Ascending aorta (tissue), 2 donors: ENCODE data around the gene KDELR3. TPM values are rescaled to one million over a fixed set of nuclear protein-coding genes. Genes with fewer than 3 reads are reported as not detected.

ENCODE experiments used
- DNase-seq, 2 donors: peaks; one replicate each; pipeline ENCODE4 v3.0.0-alpha.2; 2019; ENCODE audit warnings: low spot score in 2 of 2
- H3K27ac ChIP-seq, 2 donors: fragments of 200-600 bp; sonication (generic); one replicate each; pipeline ENCODE4 v1.5.1; 2016 to 2017; ENCODE audit warnings: mild to moderate bottlenecking in 1 of 2
- H3K27me3 ChIP-seq: fragments of 200-600 bp; sonication (generic); one replicate; pipeline ENCODE4 v1.5.1; 2017
- H3K36me3 ChIP-seq, 2 donors: fragments of 200-600 bp; sonication (generic); one replicate each; pipeline ENCODE4 v1.5.1; 2016
- H3K4me1 ChIP-seq, 2 donors: fragments of 200-600 bp; sonication (generic); one replicate each; pipeline ENCODE4 v1.5.1; 2016 to 2017; ENCODE audit warnings: mild to moderate bottlenecking in 1 of 2
- H3K4me3 ChIP-seq, 2 donors: fragments of 200-600 bp; sonication (generic); one replicate each; pipeline ENCODE4 v1.5.1; 2016 to 2017; ENCODE audit warnings: mild to moderate bottlenecking in 1 of 2
- H3K9me3 ChIP-seq, 2 donors: fragments of 200-600 bp; sonication (generic); one replicate each; pipeline ENCODE4 v1.5.1; 2016
- CTCF ChIP-seq, 3 experiments: fragments of 200-600 bp in 2 of 3; fragments of 450-650 bp in 1 of 3; sonication (generic) in 2 of 3; IDR thresholded peaks; one replicate each; pipeline ENCODE4 v1.5.1; 2016 to 2019; ENCODE audit warnings: antibody characterized with exemption in 3 of 3, mild to moderate bottlenecking in 1 of 3, moderate library complexity in 1 of 3
- intact Hi-C: fragments of 100-400 bp; cut with DNase I; formaldehyde crosslinking; loops from one replicate; pipeline ENCODE4 v1.15.1; 2023
- total RNA-seq: library from RNA; depleted of rRNA; stranded (reverse); fragments of >200 nt; gene quantifications from one replicate; pipeline ENCODE4 v1.1.0, GENCODE V29; 2016

KDELR3 gene
- total RNA-seq, 1 donor from 2014 or later: 11.8 TPM

- Histone ChIP-seq H3K36me3 (no peaks in the 10 kb centered on the region), H3K27me3 (peaks cover 10% of the 10 kb centered on the region), H3K9me3 (no peaks in the 10 kb centered on the region), H3K27ac (no peak overlapping the region), H3K4me1 (peaks cover 8 to 10% of the 10 kb centered on the region in 2 donors), H3K4me3 (no peak overlapping the region)
- intact Hi-C loops: no loop called here
- DNase-seq: no peak
- no peak for TF ChIP-seq CTCF (IDR thresholded peaks at IDR 0.05)
Measured at GRCh38 chr22:38451864-38452263, 16.0 kb upstream of the KDELR3 start.

DNA sequence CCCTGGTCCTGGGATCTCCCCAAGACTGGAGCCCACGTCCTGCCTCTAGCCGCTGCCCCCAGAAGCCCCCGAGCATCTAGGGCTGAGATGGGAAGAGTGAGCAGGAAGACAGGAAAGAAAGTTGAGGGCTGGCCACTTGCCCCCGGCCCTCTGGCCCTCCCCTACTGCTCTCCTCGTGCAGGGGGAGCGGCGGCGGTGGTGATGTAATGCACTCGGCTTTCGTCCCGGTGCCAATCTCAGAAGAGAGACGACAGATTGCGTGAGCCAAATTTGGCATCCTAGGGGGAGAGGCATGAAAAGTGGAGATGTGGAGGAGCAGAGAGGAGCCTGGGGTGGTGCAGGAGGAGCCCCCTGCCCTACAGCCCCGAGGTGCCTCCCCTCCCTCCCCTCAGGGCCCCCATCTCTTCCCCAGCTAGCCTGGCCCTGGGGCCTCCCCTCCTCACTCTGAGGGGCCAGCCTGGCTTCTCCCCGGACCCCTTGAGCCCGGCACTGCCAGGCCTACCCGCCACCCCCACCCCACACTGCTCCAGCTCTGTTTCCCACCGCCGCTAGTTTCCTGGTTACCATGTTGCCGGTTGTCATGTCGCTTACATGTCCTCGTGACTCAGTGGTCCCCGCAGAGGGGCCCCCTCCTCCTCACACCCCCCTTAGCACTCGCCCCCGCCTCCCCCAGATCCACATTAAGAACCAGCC is 15.4 kb upstream of the KDELR3 start:
- intact Hi-C loops: no loop called here
- DNase-seq: peak; percentile 40 to 78
- peaks cover 10% of the 10 kb centered on the region for H3K27me3 ChIP-seq

DNA sequence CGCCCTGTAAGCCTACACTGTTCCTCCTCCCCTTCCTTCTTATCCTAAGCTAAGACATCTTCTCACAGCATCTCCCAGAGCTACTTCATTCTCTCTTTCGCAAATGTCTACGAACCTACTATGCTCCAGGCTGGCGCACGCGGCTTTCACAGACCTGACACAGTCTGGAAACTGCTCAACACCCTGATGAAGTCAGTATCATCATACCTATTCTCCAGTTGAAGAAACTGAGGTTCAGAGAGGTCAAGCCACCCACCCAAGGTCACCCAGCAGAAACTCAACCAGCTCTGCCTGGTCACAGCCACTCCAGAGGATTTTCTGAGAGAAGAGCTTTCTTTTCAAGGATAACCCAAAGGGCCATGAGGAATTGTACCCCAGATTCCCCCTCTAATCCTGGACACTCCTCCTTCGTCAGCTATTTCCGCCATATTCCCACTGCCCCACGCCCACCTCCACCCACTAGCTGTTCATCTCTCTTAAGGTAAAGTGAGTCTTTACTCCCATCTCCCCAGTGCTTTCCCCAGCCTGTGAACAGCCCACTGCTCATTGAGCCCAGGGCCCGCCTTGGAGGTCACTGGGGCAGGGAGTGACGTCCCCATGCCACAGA is 14.7 kb upstream of the KDELR3 start:
- TF ChIP-seq CTCF (IDR thresholded peaks at IDR 0.05): no peak
- intact Hi-C loops: no loop called here
- no peak overlapping the region for H3K4me3 ChIP-seq
- H3K27ac ChIP-seq: no peak overlapping the region
- H3K9me3 ChIP-seq: no peaks in the 10 kb centered on the region
- no peaks in the 10 kb centered on the region for H3K36me3 ChIP-seq
- no peak for DNase-seq
- H3K4me1 ChIP-seq: peaks cover 8 to 10% of the 10 kb centered on the region in 2 donors
- peaks cover 10% of the 10 kb centered on the region for H3K27me3 ChIP-seq

More for the DNA sequence above, 15.4 kb upstream of the KDELR3 start:
- no peak for TF ChIP-seq CTCF (IDR thresholded peaks at IDR 0.05)
- no peaks in the 10 kb centered on the region for H3K9me3 ChIP-seq
- H3K4me1 ChIP-seq: peaks cover 8 to 10% of the 10 kb centered on the region in 2 donors
- H3K36me3 ChIP-seq: no peaks in the 10 kb centered on the region
- no peak overlapping the region for H3K27ac ChIP-seq
- no peak overlapping the region for H3K4me3 ChIP-seq

- intact Hi-C loops: no loop called here
- Histone ChIP-seq H3K4me3 (no peak overlapping the region), H3K27ac (no peak overlapping the region), H3K4me1 (peaks cover 8 to 10% of the 10 kb centered on the region in 2 donors), H3K27me3 (peaks cover 10% of the 10 kb centered on the region), H3K36me3 (no peaks in the 10 kb centered on the region), H3K9me3 (no peaks in the 10 kb centered on the region)
- no peak for DNase-seq
- TF ChIP-seq CTCF (IDR thresholded peaks at IDR 0.05): no peak
Measured at GRCh38 chr22:38453996-38454352, 13.9 kb upstream of the KDELR3 start.

DNA sequence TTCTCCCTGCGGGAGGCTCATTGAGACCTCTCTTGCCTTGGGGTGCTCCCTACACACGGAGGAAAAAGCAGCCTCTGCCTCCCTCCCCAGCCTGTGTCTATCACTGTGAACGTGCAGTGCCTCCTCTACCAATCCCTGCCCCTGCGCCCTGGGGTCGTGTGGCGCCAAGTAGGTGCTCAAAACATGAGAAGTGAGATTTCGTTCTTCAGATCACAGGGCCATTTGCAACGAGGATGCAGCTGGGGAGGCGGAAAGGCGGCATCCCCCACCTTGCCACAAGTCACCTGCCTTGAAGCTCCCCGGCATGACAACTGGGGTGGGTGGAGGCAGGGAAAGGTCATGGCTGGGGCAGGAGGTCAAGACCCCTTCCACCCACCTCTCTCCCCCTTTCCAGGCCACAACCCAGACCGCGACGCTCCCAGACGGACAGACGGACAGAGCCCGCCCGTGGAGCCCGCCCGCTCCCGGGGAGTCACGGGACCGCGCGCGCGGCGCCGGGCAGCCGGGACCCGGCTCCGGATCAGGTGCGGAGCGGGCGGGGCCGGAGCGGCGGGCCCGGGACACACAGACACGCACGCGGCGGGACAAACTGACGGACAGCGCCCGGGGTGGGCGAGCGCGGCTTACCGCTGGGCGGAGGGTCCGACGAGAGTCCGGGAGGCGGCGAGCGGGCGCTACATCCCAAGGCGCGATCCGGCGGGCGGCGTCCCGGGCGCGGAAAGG is 13.4 kb upstream of the KDELR3 start:
- TF ChIP-seq CTCF (IDR thresholded peaks at IDR 0.05): no peak
- no peaks in the 10 kb centered on the region for H3K9me3 ChIP-seq
- no peaks in the 10 kb centered on the region for H3K36me3 ChIP-seq
- intact Hi-C loops: no loop called here
- DNase-seq: no peak
- peak overlapping the region; percentile 53 to 56 for H3K4me3 ChIP-seq
- no peak overlapping the region for H3K27ac ChIP-seq
- H3K4me1 ChIP-seq: peaks cover 8 to 10% of the 10 kb centered on the region in 2 donors
- H3K27me3 ChIP-seq: peaks cover 10% of the 10 kb centered on the region
